SU-DHL-6 (cell line): ENCODE measurements around the gene CRNN.

Experiments
- H2AFZ ChIP-seq: fragments of 200-600 bp; sonication (generic); 2 replicates; pipeline ENCODE4 v1.6.1; 2014; ENCODE audit warnings: low read depth, mild to moderate bottlenecking, moderate library complexity, mixed read lengths, antibody characterized with exemption, low read length; ENCODE audit not compliant: severe bottlenecking
- H3F3A ChIP-seq: fragments of 200-600 bp; shearing (Covaris generic); 2 replicates; pipeline ENCODE4 v1.6.0; 2016; ENCODE audit warnings: antibody characterized with exemption, mild to moderate bottlenecking; ENCODE audit not compliant: insufficient read depth
- H3K27ac ChIP-seq: fragments of 200-600 bp; sonication (generic); 2 replicates; pipeline ENCODE4 v1.5.1; 2016; ENCODE audit warnings: low read depth, mild to moderate bottlenecking, low read length, moderate library complexity, mixed read lengths
- H3K27me3 ChIP-seq: fragments of 200-600 bp; sonication (generic), shearing (Covaris generic); 2 replicates; pipeline ENCODE4 v1.6.0; 2014; ENCODE audit warnings: mild to moderate bottlenecking, low read length
- H3K36me3 ChIP-seq: fragments of 200-600 bp; sonication (generic); 2 replicates; pipeline ENCODE4 v1.6.1; 2014; ENCODE audit warnings: mild to moderate bottlenecking, low read length, mixed read lengths
- H3K4me2 ChIP-seq: fragments of 300-600, 200-600 bp; shearing (Covaris generic), sonication (generic); 2 replicates; pipeline ENCODE4 v1.6.0; 2014; ENCODE audit warnings: low read length, low read depth, mild to moderate bottlenecking; ENCODE audit not compliant: poor library complexity, severe bottlenecking
- H3K4me3 ChIP-seq: fragments of 200-600 bp; sonication (generic); 2 replicates; pipeline ENCODE4 v1.5.1; 2014; ENCODE audit warnings: antibody characterized with exemption, low read length, mild to moderate bottlenecking, mixed read lengths; ENCODE audit not compliant: insufficient read depth, poor library complexity, severe bottlenecking
- H3K79me2 ChIP-seq: fragments of 200-600 bp; sonication (generic); 2 replicates; pipeline ENCODE4 v1.6.1; 2014; ENCODE audit warnings: mild to moderate bottlenecking, low read length, moderate library complexity; ENCODE audit not compliant: insufficient read depth
- H3K9ac ChIP-seq: fragments of 200-600 bp; sonication (generic); 2 replicates; pipeline ENCODE4 v1.7.0; 2014; ENCODE audit warnings: mild to moderate bottlenecking, low read length
- H3K9me2 ChIP-seq: fragments of 200-600 bp; sonication (generic); replicated peaks from 2 replicates; pipeline ENCODE4 v1.6.1; 2014; ENCODE audit warnings: low read length; ENCODE audit not compliant: insufficient read depth
- H3K9me3 ChIP-seq: fragments of 200-600 bp; sonication (generic); 2 replicates; pipeline ENCODE4 v1.6.1; 2014; ENCODE audit warnings: low read length, mixed read lengths; ENCODE audit not compliant: insufficient read depth
- H4K20me1 ChIP-seq: fragments of 200-600 bp; sonication (generic); 2 replicates; pipeline ENCODE4 v1.6.1; 2014; ENCODE audit warnings: low read depth, mild to moderate bottlenecking, antibody characterized with exemption, low read length, moderate library complexity, mixed read lengths
- CTCF ChIP-seq: fragments of 200-600 bp; sonication (generic); IDR thresholded peaks from one replicate; pipeline ENCODE4 v1.5.1; 2017; ENCODE audit warnings: antibody characterized with exemption, mild to moderate bottlenecking, low read length, moderate library complexity; ENCODE audit not compliant: insufficient read depth, poor library complexity, severe bottlenecking
- EZH2phosphoT487 ChIP-seq: fragments of 200-600 bp; sonication (generic), shearing (Covaris generic); conservative IDR thresholded peaks from 2 replicates; pipeline ENCODE4 v1.6.1; 2018; ENCODE audit warnings: mild to moderate bottlenecking, antibody characterized with exemption, low read length, moderate library complexity, mixed read lengths

CRNN gene

GRCh38 chr1:152392909-152393308 is 21.2 kb downstream of the CRNN start:
- H3K79me2 ChIP-seq = no peaks in the 10 kb centered on the region
- H2AFZ ChIP-seq = no peak overlapping the region
- H3K9ac ChIP-seq = no peak overlapping the region
- H3K4me2 ChIP-seq = no peak overlapping the region
- H3K27ac ChIP-seq = no peak overlapping the region
- no peaks in the 10 kb centered on the region for H3K27me3 ChIP-seq
- TF ChIP-seq CTCF (no peak), EZH2phosphoT487 (no peak)
- H4K20me1 ChIP-seq = no peaks in the 10 kb centered on the region
- H3K9me3 ChIP-seq = no peaks in the 10 kb centered on the region
- H3K36me3 ChIP-seq = no peaks in the 10 kb centered on the region
- no peak overlapping the region for H3K4me3 ChIP-seq
- H3F3A ChIP-seq = no peaks in the 10 kb centered on the region
- H3K9me2 ChIP-seq = no peaks in the 10 kb centered on the region

GRCh38 chr1:152388889-152389288 is 25.2 kb downstream of the CRNN start:
- no peak overlapping the region for H3K27ac ChIP-seq
- H3K36me3 ChIP-seq = no peaks in the 10 kb centered on the region
- H2AFZ ChIP-seq = no peak overlapping the region
- no peaks in the 10 kb centered on the region for H3K9me3 ChIP-seq
- no peak overlapping the region for H3K9ac ChIP-seq
- H3F3A ChIP-seq = no peaks in the 10 kb centered on the region
- no peak for TF ChIP-seq CTCF
- TF ChIP-seq EZH2phosphoT487 = no peak
- no peaks in the 10 kb centered on the region for H3K27me3 ChIP-seq
- no peaks in the 10 kb centered on the region for H3K9me2 ChIP-seq
- H3K4me3 ChIP-seq = no peak overlapping the region
- H4K20me1 ChIP-seq = no peaks in the 10 kb centered on the region
- no peaks in the 10 kb centered on the region for H3K79me2 ChIP-seq
- no peak overlapping the region for H3K4me2 ChIP-seq

GRCh38 chr1:152386940-152387339 is 27.1 kb downstream of the CRNN start:
- no peaks in the 10 kb centered on the region for H3K36me3 ChIP-seq
- H3K4me2 ChIP-seq = no peak overlapping the region
- H4K20me1 ChIP-seq = no peaks in the 10 kb centered on the region
- H3K79me2 ChIP-seq = no peaks in the 10 kb centered on the region
- H3K9me2 ChIP-seq = no peaks in the 10 kb centered on the region
- no peak overlapping the region for H3K27ac ChIP-seq
- H3K27me3 ChIP-seq = no peaks in the 10 kb centered on the region
- no peak overlapping the region for H3K9ac ChIP-seq
- no peak overlapping the region for H2AFZ ChIP-seq
- H3F3A ChIP-seq = no peaks in the 10 kb centered on the region
- no peaks in the 10 kb centered on the region for H3K9me3 ChIP-seq
- no peak overlapping the region for H3K4me3 ChIP-seq
- TF ChIP-seq CTCF (no peak), EZH2phosphoT487 (no peak)
